ENCODE results near the gene CAMSAP3. TPM values are rescaled to one million over a fixed set of nuclear protein-coding genes. Genes with fewer than 3 reads are reported as not detected.
A peak's percentile ranks its signal among the peaks of the same experiment; 100 is the strongest.

CAMSAP3 gene
- total RNA-seq, 1 donor from 2014 or later, result 1.1 TPM

GRCh38 chr19:7624810-7625209, 29.1 kb downstream of the CAMSAP3 start:
- Mint-ChIP-seq H3K4me1 (ENCODE audit: unreplicated experiment) (peaks cover 18% of the 10 kb centered on the region), H3K9me3 (ENCODE audit: unreplicated experiment) (no peaks in the 10 kb centered on the region), H3K27ac (ENCODE audit: unreplicated experiment) (no peak overlapping the region), H3K4me3 (ENCODE audit: unreplicated experiment) (no peak overlapping the region), H3K36me3 (ENCODE audit: unreplicated experiment) (peaks cover 14% of the 10 kb centered on the region), H3K27me3 (ENCODE audit: unreplicated experiment) (no peaks in the 10 kb centered on the region)
- no peak for TF ChIP-seq CTCF (IDR thresholded peaks at IDR 0.05)
- no peak for DNase-seq (ENCODE audit: extremely low spot score, unreplicated experiment)

DNA sequence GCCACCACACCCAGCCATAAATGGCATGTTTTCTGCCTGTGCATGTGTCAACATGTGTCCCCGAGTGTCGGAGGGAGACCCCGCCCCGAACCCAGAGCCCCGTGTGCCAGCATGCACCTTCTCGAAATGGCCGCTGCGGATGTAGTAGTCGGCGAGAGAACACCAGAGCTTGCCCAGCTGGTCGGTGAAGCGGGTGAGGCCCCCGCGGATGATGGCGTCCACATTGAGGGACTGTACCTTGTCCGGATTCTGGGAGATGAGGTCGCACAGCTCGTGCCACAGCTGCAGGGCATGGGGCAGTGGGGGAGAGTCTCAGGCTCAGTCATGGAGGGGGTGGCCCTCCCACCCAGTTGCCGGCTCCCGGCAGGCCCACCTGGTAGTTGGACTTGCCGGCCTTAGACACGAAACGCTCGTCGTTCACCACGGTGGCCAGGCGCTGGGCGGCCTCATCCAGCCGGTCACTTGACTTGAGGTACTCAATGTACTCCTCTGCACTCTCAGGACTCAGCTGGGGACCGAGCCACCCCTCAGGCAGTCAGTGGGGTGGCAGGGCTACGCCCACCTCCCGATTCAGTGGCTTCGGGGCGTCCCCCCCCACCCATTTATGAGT, 30.2 kb downstream of the CAMSAP3 start:
- H3K36me3 Mint-ChIP-seq (ENCODE audit: unreplicated experiment), result peaks cover 13% of the 10 kb centered on the region
- peaks cover 27% of the 10 kb centered on the region for H3K4me1 Mint-ChIP-seq (ENCODE audit: unreplicated experiment)
- no peak for TF ChIP-seq CTCF (IDR thresholded peaks at IDR 0.05)
- no peak for DNase-seq (ENCODE audit: extremely low spot score, unreplicated experiment)
- H3K4me3 Mint-ChIP-seq (ENCODE audit: unreplicated experiment), result no peak overlapping the region
- H3K27ac Mint-ChIP-seq (ENCODE audit: unreplicated experiment), result no peak overlapping the region
- no peaks in the 10 kb centered on the region for H3K9me3 Mint-ChIP-seq (ENCODE audit: unreplicated experiment)
- H3K27me3 Mint-ChIP-seq (ENCODE audit: unreplicated experiment), result no peaks in the 10 kb centered on the region

- TF ChIP-seq CTCF (IDR thresholded peaks at IDR 0.05), result no peak
These were observed 31.5 kb downstream of the CAMSAP3 start for GRCh38 chr19:7627166-7627565.

GRCh38 chr19:7628589-7629311, 33.1 kb downstream of the CAMSAP3 start:
- no peaks in the 10 kb centered on the region for H3K36me3 Mint-ChIP-seq (ENCODE audit: unreplicated experiment)
- no peaks in the 10 kb centered on the region for H3K9me3 Mint-ChIP-seq (ENCODE audit: unreplicated experiment)
- peak overlapping the region; percentile 97 for H3K27ac Mint-ChIP-seq (ENCODE audit: unreplicated experiment)
- peaks cover 30% of the 10 kb centered on the region for H3K4me1 Mint-ChIP-seq (ENCODE audit: unreplicated experiment)
- no peaks in the 10 kb centered on the region for H3K27me3 Mint-ChIP-seq (ENCODE audit: unreplicated experiment)
- no peak for DNase-seq (ENCODE audit: extremely low spot score, unreplicated experiment)
- peak overlapping the region; percentile 96 for H3K4me3 Mint-ChIP-seq (ENCODE audit: unreplicated experiment)
- TF ChIP-seq CTCF (IDR thresholded peaks at IDR 0.05), result no peak

More at GRCh38 chr19:7627166-7627565, 31.5 kb downstream of the CAMSAP3 start:
- Mint-ChIP-seq H3K4me3 (ENCODE audit: unreplicated experiment) (peak overlapping the region; percentile 22), H3K36me3 (ENCODE audit: unreplicated experiment) (peaks cover 7% of the 10 kb centered on the region), H3K4me1 (ENCODE audit: unreplicated experiment) (peaks cover 30% of the 10 kb centered on the region), H3K27ac (ENCODE audit: unreplicated experiment) (no peak overlapping the region), H3K9me3 (ENCODE audit: unreplicated experiment) (no peaks in the 10 kb centered on the region), H3K27me3 (ENCODE audit: unreplicated experiment) (no peaks in the 10 kb centered on the region)
- no peak for DNase-seq (ENCODE audit: extremely low spot score, unreplicated experiment)

GRCh38 chr19:7629347-7630054, 33.8 kb downstream of the CAMSAP3 start, which contains the start of the genes PET100 and XAB2:
PET100 (plus strand) TSS chr19:7629793; CDS start chr19:7629834, 41 bp downstream.
XAB2 (minus strand) TSS chr19:7629545; CDS start chr19:7629527, 18 bp downstream.
- Mint-ChIP-seq H3K27me3 (ENCODE audit: unreplicated experiment) (no peaks in the 10 kb centered on the region), H3K4me1 (ENCODE audit: unreplicated experiment) (peaks cover 30% of the 10 kb centered on the region), H3K9me3 (ENCODE audit: unreplicated experiment) (no peaks in the 10 kb centered on the region), H3K4me3 (ENCODE audit: unreplicated experiment) (peak within 1 kb of the TSS; percentile 96), H3K27ac (ENCODE audit: unreplicated experiment) (peak within 1 kb of the TSS; percentile 97), H3K36me3 (ENCODE audit: unreplicated experiment) (no peaks in the 10 kb centered on the region)
- TF ChIP-seq CTCF (IDR thresholded peaks at IDR 0.05), result no peak
- peak; percentile 98 for DNase-seq (ENCODE audit: extremely low spot score, unreplicated experiment)

All from osteocyte (in vitro differentiated cells).